WTC11 (cell line): Measurements from ENCODE around the gene EOMES. TPM values are rescaled to one million over a fixed set of nuclear protein-coding genes. Genes with fewer than 3 reads are reported as not detected.

Source experiments
- ATAC-seq: fragments of 200-7000 bp; cut with Tn5 transposase; 2 replicates; pipeline ENCODE4 v1.10.0; 2021; ENCODE audit warnings: mild to moderate bottlenecking, moderate library complexity
- CTCF ChIA-PET: fragments of 300-600 bp; sonication (Branson Sonifier 250); formaldehyde crosslinking; loops from one replicate; lab custom pipeline; 2021; ENCODE audit warnings: antibody characterized with exemption; lab: Charles Lee
- POLR2A ChIA-PET: fragments of 350-600 bp; sonication (Branson Sonifier 250); formaldehyde crosslinking; loops from one replicate; lab custom pipeline; 2021; ENCODE audit warnings: antibody characterized with exemption; lab: Charles Lee
- DNase-seq: peaks from one replicate; pipeline ENCODE4 v3.0.0; 2021; ENCODE audit warnings: low spot score
- H3K27ac Mint-ChIP-seq: 2 replicates; pipeline ENCODE4 v1.8.0; 2021; ENCODE audit warnings: mixed read lengths
- H3K27me3 Mint-ChIP-seq: 2 replicates; pipeline ENCODE4 v1.8.0; 2021; ENCODE audit warnings: low read depth, mild to moderate bottlenecking, moderate library complexity, mixed read lengths
- H3K36me3 Mint-ChIP-seq: 2 replicates; pipeline ENCODE4 v1.8.0; 2021; ENCODE audit warnings: mixed read lengths
- H3K4me1 Mint-ChIP-seq: 2 replicates; pipeline ENCODE4 v1.8.0; 2022; ENCODE audit warnings: mixed read lengths
- H3K4me3 Mint-ChIP-seq: 2 replicates; pipeline ENCODE4 v1.8.0; 2021; ENCODE audit warnings: mild to moderate bottlenecking, moderate library complexity, mixed read lengths
- H3K9me3 Mint-ChIP-seq: 2 replicates; pipeline ENCODE4 v1.8.0; 2021; ENCODE audit warnings: mixed read lengths
- ATF2 ChIP-seq: sonication (generic); formaldehyde crosslinking; IDR thresholded peaks from 2 replicates; pipeline ENCODE4 v1.8.1; 2022; ENCODE audit warnings: low read depth, missing genetic modification reagents, borderline replicate concordance
- CBFB ChIP-seq: sonication (generic); formaldehyde crosslinking; IDR thresholded peaks from 2 replicates; pipeline ENCODE4 v1.8.1; 2022; ENCODE audit warnings: mild to moderate bottlenecking, low read depth, missing genetic modification reagents
- ELF4 ChIP-seq: sonication (generic); formaldehyde crosslinking; IDR thresholded peaks from 2 replicates; pipeline ENCODE4 v1.8.1; 2022; ENCODE audit warnings: low read depth, mild to moderate bottlenecking, moderate library complexity, missing genetic modification reagents
- ETV6 ChIP-seq: sonication (generic); formaldehyde crosslinking; IDR thresholded peaks from 2 replicates; pipeline ENCODE4 v1.8.1; 2022; ENCODE audit warnings: mild to moderate bottlenecking, missing genetic modification reagents
- FOXK1 ChIP-seq: sonication (generic); formaldehyde crosslinking; IDR thresholded peaks from 2 replicates; pipeline ENCODE4 v1.8.0; 2022; ENCODE audit warnings: mild to moderate bottlenecking, moderate library complexity, missing genetic modification reagents
- IRF2 ChIP-seq: sonication (generic); formaldehyde crosslinking; IDR thresholded peaks from 2 replicates; pipeline ENCODE4 v1.8.0; 2022; ENCODE audit warnings: low read depth, missing genetic modification reagents, borderline replicate concordance
- NR1H2 ChIP-seq: sonication (generic); formaldehyde crosslinking; IDR thresholded peaks from 2 replicates; pipeline ENCODE4 v1.9.0; 2021; ENCODE audit warnings: mild to moderate bottlenecking, moderate library complexity, missing genetic modification reagents
- ZBTB43 ChIP-seq: sonication (generic); formaldehyde crosslinking; IDR thresholded peaks from 2 replicates; pipeline ENCODE4 v1.8.1; 2023; ENCODE audit warnings: mild to moderate bottlenecking, missing genetic modification reagents
- ZNF219 ChIP-seq: sonication (generic); formaldehyde crosslinking; IDR thresholded peaks from 2 replicates; pipeline ENCODE4 v1.8.0; 2023; ENCODE audit warnings: missing genetic modification reagents, mild to moderate bottlenecking, borderline replicate concordance
- total RNA-seq: library from RNA; stranded (reverse); gene quantifications from 3 replicates; pipeline ENCODE4 v1.2.3, GENCODE V29; 2021
- TF ChIP-seq, protein P1 (sequence below): sonication (generic); formaldehyde crosslinking; conservative IDR thresholded peaks from 2 replicates; pipeline ENCODE4 v1.8.1; 2023; ENCODE audit warnings: mild to moderate bottlenecking, low read depth, missing genetic modification reagents, moderate library complexity
- TF ChIP-seq, protein P2 (sequence below): sonication (generic); formaldehyde crosslinking; IDR thresholded peaks from 2 replicates; pipeline ENCODE4 v1.8.0; 2022; ENCODE audit warnings: mild to moderate bottlenecking, missing genetic modification reagents
- TF ChIP-seq, protein P3 (sequence below): sonication (generic); formaldehyde crosslinking; IDR thresholded peaks from 2 replicates; pipeline ENCODE4 v1.8.0; 2022; ENCODE audit warnings: mild to moderate bottlenecking, missing genetic modification reagents
- TF ChIP-seq, protein P4 (sequence below): sonication (generic); formaldehyde crosslinking; IDR thresholded peaks from 2 replicates; pipeline ENCODE4 v1.8.1; 2023; ENCODE audit warnings: mild to moderate bottlenecking, missing genetic modification reagents, moderate library complexity
- TF ChIP-seq, protein P5 (sequence below): sonication (generic); formaldehyde crosslinking; IDR thresholded peaks from 2 replicates; pipeline ENCODE4 v1.8.1; 2023; ENCODE audit warnings: mild to moderate bottlenecking, missing genetic modification reagents, moderate library complexity

The EOMES gene
- total RNA-seq, 1 experiment from 2014 or later = 1.4 TPM

DNA sequence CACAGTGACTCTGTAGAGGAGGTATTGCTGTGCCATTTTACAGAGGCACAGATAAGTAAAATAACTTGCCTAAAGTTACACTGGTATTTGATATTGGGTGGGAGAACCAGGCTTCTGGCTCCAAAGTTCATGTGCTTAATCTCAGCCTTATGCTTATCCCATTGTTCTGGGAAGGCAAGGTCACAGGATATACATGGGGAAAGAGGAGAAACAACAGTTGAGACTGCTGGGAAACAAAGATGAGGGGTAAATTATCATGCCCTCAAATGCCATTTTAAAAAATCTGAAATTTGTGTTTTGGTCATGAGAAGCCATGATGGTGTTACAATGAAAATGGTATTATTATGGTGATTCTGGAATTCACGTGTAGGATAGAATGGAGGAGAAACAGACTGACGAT lies 54.4 kb downstream of the EOMES start:
- Mint-ChIP-seq H3K27me3 (no peaks in the 10 kb centered on the region), H3K27ac (peak overlapping the region; percentile 11), H3K4me3 (no peak overlapping the region), H3K36me3 (peaks cover 2% of the 10 kb centered on the region; the same call in 1 of the 2 replicates), H3K4me1 (peaks cover 42% of the 10 kb centered on the region), H3K9me3 (0 out of 2 replicates have a peak, but pooled peaks cover 4% of the 10 kb centered on the region)
- ChIA-PET CTCF (interaction anchor here (0.6 to 2.5 kb wide), 4 partner anchors 14 to 313 kb away, joined by 4 to 17 read pairs (median 5); no protein-coding TSS in a partner anchor), POLR2A (no interaction called here)
- TF ChIP-seq, protein P1, sequence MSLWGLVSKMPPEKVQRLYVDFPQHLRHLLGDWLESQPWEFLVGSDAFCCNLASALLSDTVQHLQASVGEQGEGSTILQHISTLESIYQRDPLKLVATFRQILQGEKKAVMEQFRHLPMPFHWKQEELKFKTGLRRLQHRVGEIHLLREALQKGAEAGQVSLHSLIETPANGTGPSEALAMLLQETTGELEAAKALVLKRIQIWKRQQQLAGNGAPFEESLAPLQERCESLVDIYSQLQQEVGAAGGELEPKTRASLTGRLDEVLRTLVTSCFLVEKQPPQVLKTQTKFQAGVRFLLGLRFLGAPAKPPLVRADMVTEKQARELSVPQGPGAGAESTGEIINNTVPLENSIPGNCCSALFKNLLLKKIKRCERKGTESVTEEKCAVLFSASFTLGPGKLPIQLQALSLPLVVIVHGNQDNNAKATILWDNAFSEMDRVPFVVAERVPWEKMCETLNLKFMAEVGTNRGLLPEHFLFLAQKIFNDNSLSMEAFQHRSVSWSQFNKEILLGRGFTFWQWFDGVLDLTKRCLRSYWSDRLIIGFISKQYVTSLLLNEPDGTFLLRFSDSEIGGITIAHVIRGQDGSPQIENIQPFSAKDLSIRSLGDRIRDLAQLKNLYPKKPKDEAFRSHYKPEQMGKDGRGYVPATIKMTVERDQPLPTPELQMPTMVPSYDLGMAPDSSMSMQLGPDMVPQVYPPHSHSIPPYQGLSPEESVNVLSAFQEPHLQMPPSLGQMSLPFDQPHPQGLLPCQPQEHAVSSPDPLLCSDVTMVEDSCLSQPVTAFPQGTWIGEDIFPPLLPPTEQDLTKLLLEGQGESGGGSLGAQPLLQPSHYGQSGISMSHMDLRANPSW (CRISPR knock-in tag) = no peak
- ATAC-seq = no peak
- DNase-seq = no peak

DNA sequence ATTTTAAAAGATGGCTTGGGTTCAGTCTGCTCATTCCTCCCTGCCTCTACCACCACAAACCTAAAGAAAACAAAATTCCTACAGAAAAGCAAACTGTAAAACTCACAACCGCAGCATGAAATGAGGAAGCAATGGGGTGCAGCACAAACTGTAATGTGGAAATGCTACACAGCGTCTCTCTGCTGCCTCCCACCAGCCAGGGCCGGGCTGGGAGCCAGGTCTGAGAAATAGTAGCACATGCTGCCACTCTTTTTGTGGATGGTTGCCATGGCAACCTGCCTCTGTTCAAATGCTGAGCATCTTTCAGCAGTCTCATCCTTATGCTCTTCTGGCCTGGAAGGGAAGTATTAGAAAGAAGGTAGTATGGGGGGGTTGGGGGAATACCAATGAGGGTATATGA lies 55.4 kb downstream of the EOMES start:
- peak; percentile 90 for ATAC-seq
- TF ChIP-seq ETV6 (CRISPR knock-in tag) = no peak
- TF ChIP-seq ZNF219 (CRISPR knock-in tag) = no peak
- TF ChIP-seq, protein P2, sequence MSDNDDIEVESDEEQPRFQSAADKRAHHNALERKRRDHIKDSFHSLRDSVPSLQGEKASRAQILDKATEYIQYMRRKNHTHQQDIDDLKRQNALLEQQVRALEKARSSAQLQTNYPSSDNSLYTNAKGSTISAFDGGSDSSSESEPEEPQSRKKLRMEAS (CRISPR knock-in tag) = 0 out of 2 replicates have a peak, but pooled peaks have one; percentile 49
- TF ChIP-seq NR1H2 (CRISPR knock-in tag) = no peak
- no peak for TF ChIP-seq ATF2 (CRISPR knock-in tag)
- TF ChIP-seq CBFB (CRISPR knock-in tag) = no peak
- TF ChIP-seq ZBTB43 = no peak
- no peak for TF ChIP-seq ELF4 (CRISPR knock-in tag)
- peak overlapping the region; percentile 98 for H3K27ac Mint-ChIP-seq
- POLR2A ChIA-PET = interaction anchor here (0.6 to 1.1 kb wide), 3 partner anchors 15 to 90 kb away, joined by 3 to 11 read pairs (median 3); no protein-coding TSS in a partner anchor
- H3K27me3 Mint-ChIP-seq = no peaks in the 10 kb centered on the region
- peaks cover 2% of the 10 kb centered on the region; the same call in 1 of the 2 replicates for H3K36me3 Mint-ChIP-seq
- H3K9me3 Mint-ChIP-seq = 0 out of 2 replicates have a peak, but pooled peaks cover 4% of the 10 kb centered on the region
- peak overlapping the region; percentile 55 for H3K4me3 Mint-ChIP-seq
- H3K4me1 Mint-ChIP-seq = peaks cover 42% of the 10 kb centered on the region
- DNase-seq = peak; percentile 81
- CTCF ChIA-PET = interaction anchor here (1.2 to 2.5 kb wide), 5 partner anchors 15 to 312 kb away, joined by 4 to 17 read pairs (median 5); no protein-coding TSS in a partner anchor

DNA sequence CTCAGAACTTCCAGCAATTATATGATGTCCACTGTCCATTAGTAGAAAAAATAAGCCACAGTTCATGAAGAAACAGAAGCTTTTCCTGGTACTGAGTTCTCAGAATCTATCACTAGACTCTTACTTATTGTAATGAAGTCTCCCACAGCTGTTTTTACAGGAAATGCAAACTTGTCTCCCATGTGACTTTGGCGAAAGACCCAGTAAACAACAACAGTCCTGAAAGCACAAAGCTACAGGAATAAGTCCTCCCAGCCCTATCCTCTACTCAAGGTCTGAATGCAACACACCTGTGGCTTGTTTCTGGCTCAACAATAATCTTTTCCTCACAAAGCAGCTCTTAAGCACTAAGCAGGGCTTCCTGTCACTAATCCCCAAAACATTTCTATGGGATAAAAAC lies 55.9 kb downstream of the EOMES start:
- ATAC-seq = peak; percentile 80
- ChIA-PET POLR2A (interaction anchor here (0.6 to 1.1 kb wide), 3 partner anchors 9 to 90 kb away, joined by 3 read pairs; no protein-coding TSS in a partner anchor), CTCF (interaction anchor here (1.2 to 2.5 kb wide), 5 partner anchors 15 to 311 kb away, joined by 4 to 17 read pairs (median 5); no protein-coding TSS in a partner anchor)
- Mint-ChIP-seq H3K36me3 (peaks cover 2% of the 10 kb centered on the region; the same call in 1 of the 2 replicates), H3K27ac (peak overlapping the region; percentile 98), H3K4me3 (peak overlapping the region; percentile 55), H3K4me1 (peaks cover 42% of the 10 kb centered on the region), H3K9me3 (0 out of 2 replicates have a peak, but pooled peaks cover 4% of the 10 kb centered on the region), H3K27me3 (no peaks in the 10 kb centered on the region)
- TF ChIP-seq, protein P3, sequence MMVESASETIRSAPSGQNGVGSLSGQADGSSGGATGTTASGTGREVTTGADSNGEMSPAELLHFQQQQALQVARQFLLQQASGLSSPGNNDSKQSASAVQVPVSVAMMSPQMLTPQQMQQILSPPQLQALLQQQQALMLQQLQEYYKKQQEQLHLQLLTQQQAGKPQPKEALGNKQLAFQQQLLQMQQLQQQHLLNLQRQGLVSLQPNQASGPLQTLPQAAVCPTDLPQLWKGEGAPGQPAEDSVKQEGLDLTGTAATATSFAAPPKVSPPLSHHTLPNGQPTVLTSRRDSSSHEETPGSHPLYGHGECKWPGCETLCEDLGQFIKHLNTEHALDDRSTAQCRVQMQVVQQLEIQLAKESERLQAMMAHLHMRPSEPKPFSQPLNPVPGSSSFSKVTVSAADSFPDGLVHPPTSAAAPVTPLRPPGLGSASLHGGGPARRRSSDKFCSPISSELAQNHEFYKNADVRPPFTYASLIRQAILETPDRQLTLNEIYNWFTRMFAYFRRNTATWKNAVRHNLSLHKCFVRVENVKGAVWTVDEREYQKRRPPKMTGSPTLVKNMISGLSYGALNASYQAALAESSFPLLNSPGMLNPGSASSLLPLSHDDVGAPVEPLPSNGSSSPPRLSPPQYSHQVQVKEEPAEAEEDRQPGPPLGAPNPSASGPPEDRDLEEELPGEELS (CRISPR knock-in tag) = peak; percentile 95
- 0 out of 2 replicates have a peak, but pooled peaks have one; percentile 26 for TF ChIP-seq ETV6 (CRISPR knock-in tag)
- no peak for TF ChIP-seq IRF2 (CRISPR knock-in tag)
- TF ChIP-seq, protein P4, sequence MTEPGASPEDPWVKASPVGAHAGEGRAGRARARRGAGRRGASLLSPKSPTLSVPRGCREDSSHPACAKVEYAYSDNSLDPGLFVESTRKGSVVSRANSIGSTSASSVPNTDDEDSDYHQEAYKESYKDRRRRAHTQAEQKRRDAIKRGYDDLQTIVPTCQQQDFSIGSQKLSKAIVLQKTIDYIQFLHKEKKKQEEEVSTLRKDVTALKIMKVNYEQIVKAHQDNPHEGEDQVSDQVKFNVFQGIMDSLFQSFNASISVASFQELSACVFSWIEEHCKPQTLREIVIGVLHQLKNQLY (CRISPR knock-in tag) = no peak
- TF ChIP-seq FOXK1 (CRISPR knock-in tag) = peak; percentile 71; the same call in 1 of the 2 replicates
- TF ChIP-seq, protein P5, sequence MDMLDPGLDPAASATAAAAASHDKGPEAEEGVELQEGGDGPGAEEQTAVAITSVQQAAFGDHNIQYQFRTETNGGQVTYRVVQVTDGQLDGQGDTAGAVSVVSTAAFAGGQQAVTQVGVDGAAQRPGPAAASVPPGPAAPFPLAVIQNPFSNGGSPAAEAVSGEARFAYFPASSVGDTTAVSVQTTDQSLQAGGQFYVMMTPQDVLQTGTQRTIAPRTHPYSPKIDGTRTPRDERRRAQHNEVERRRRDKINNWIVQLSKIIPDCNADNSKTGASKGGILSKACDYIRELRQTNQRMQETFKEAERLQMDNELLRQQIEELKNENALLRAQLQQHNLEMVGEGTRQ = peak; percentile 76
- DNase-seq = no peak
